Loucy (cell line): ENCODE results near the gene USP17L11.
"Not testable (repeated sequence)": the region's sequence is repeated elsewhere in the genome, so short reads cannot be mapped to it uniquely, and the experiment has no call there.

Experiments
- H2AFZ ChIP-seq: fragments of 200-600 bp; sonication (generic); 2 replicates; pipeline ENCODE4 v1.6.0; 2016; ENCODE audit warnings: antibody characterized with exemption, mild to moderate bottlenecking, low read length, moderate library complexity
- H3F3A ChIP-seq: fragments of 200-600 bp; 2 replicates; pipeline ENCODE4 v1.6.0; 2016; ENCODE audit warnings: antibody characterized with exemption, low read depth, mild to moderate bottlenecking
- H3K27me3 ChIP-seq: fragments of 200-600 bp; sonication (generic); 2 replicates; pipeline ENCODE4 v1.6.1; 2014; ENCODE audit warnings: low read length, mild to moderate bottlenecking; ENCODE audit not compliant: insufficient read depth, poor library complexity, severe bottlenecking
- H3K36me3 ChIP-seq: fragments of 200-600 bp; sonication (generic); 2 replicates; pipeline ENCODE4 v1.6.1; 2016; ENCODE audit warnings: low read length; ENCODE audit not compliant: insufficient read depth
- H3K4me1 ChIP-seq: fragments of 200-600 bp; sonication (generic); 2 replicates; pipeline ENCODE4 v1.5.1; 2014; ENCODE audit warnings: low read length, mild to moderate bottlenecking; ENCODE audit not compliant: insufficient read depth, poor library complexity, severe bottlenecking
- H3K4me2 ChIP-seq: fragments of 200-600 bp; sonication (generic); 2 replicates; pipeline ENCODE4 v1.6.0; 2014; ENCODE audit warnings: antibody characterized with exemption, low read length, low read depth, mild to moderate bottlenecking; ENCODE audit not compliant: poor library complexity, severe bottlenecking
- H3K4me3 ChIP-seq: fragments of 200-600 bp; sonication (generic); 2 replicates; pipeline ENCODE4 v1.5.1; 2014; ENCODE audit warnings: low read length, mild to moderate bottlenecking, mixed read lengths; ENCODE audit not compliant: poor library complexity, severe bottlenecking
- H3K79me2 ChIP-seq: fragments of 200-600 bp; sonication (generic); 2 replicates; pipeline ENCODE4 v1.6.1; 2014; ENCODE audit warnings: low read length; ENCODE audit not compliant: insufficient read depth
- H3K9ac ChIP-seq: fragments of 200-600 bp; sonication (generic); 2 replicates; pipeline ENCODE4 v1.6.0; 2014; ENCODE audit warnings: mild to moderate bottlenecking, low read depth, low read length, moderate library complexity; ENCODE audit not compliant: poor library complexity, severe bottlenecking
- H3K9me2 ChIP-seq: fragments of 200-600 bp; sonication (generic); replicated peaks from 2 replicates; pipeline ENCODE4 v1.6.1; 2016; ENCODE audit warnings: low read depth, low read length, mixed read lengths
- H3K9me3 ChIP-seq: fragments of 200-600 bp; sonication (generic); 2 replicates; pipeline ENCODE4 v1.6.1; 2014; ENCODE audit warnings: mild to moderate bottlenecking, antibody characterized with exemption, low read length, low read depth; ENCODE audit not compliant: insufficient read depth
- H4K20me1 ChIP-seq: fragments of 200-600 bp; sonication (generic); 2 replicates; pipeline ENCODE4 v1.6.0; 2014; ENCODE audit warnings: antibody characterized with exemption, low read length, mild to moderate bottlenecking; ENCODE audit not compliant: insufficient read depth, poor library complexity, severe bottlenecking

USP17L11 gene

GRCh38 chr4:9262572-9262971 is 47.4 kb downstream of the USP17L11 start, which contains the start of gene USP17L21:
TSS of gene USP17L21 (plus strand) at chr4:9262872. CDS start at chr4:9262872, 0 bp downstream.
- not testable (repeated sequence) for H3K79me2 ChIP-seq, H3K4me2 ChIP-seq, H3K9me2 ChIP-seq, H3K9ac ChIP-seq, H3K36me3 ChIP-seq, H2AFZ ChIP-seq, H3F3A ChIP-seq, H3K4me1 ChIP-seq, H3K4me3 ChIP-seq, H3K27me3 ChIP-seq, H3K9me3 ChIP-seq, H4K20me1 ChIP-seq
